WTC11 (cell line): ENCODE results near the gene LAMA5.

ENCODE experiments used
- CTCF ChIP-seq: fragments of 200-600 bp; IDR thresholded peaks from 2 replicates; pipeline ENCODE4 v1.8.0; 2022; ENCODE audit warnings: antibody characterized with exemption
- MXD4 ChIP-seq: fragments of 250-450 bp; sonication (Bioruptor Pico); IDR thresholded peaks from 2 replicates; pipeline ENCODE4 v1.8.0; 2021; ENCODE audit warnings: mild to moderate bottlenecking, moderate library complexity, borderline replicate concordance

GRCh38 chr20:62334881-62335280 lies 32.2 kb downstream of the LAMA5 start:
- TF ChIP-seq CTCF (no peak), MXD4 (CRISPR knock-in tag) (no peak)
